Measurements from ENCODE around the gene PHF21A.

Gene PHF21A

DNA sequence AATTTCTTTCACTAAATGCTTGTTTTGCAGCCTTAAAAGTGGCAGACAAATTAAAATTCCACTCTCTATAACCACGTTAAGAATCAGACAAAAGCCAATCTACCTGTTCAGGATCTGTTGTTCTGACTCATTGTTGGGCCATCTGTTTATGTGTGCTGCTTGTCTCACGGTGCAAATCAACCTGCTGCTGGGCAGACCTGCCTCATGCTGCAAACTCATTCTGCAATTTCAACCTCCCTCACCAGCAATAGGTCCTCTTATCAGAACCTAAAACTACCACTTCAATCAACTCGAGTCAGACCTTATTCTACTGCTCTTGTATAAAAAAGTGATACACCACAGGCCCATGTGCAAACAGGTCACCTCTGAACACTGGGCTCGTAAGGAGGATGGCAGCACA, 123.7 kb downstream of the PHF21A start:
- no peak for ATAC-seq (ENCODE audit: insufficient read depth, low read depth)
- no peaks in the 10 kb centered on the region for H3K4me1 ChIP-seq (ENCODE audit: insufficient read depth, low read length)

DNA sequence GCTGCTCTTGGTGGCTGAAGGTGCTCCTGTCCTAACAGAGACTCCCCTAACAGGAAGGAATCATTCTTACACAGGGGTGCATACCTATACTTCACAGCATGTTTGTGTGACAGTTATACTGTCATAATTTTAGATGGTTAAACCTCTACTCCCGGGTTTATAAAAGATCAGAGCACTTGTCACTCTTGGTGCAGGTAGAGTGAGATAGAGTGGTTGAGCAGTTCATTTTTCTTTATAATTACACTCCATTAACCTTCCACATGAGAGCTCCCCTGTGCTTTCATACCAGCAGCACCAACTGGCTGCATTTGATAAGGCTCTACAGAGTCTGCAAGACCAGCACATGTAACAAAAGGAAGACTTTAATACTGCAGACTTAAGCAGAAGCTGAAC, 125.9 kb downstream of the PHF21A start:
- Histone ChIP-seq H3K27ac (ENCODE audit: low read length) (no peak overlapping the region), H3K36me3 (ENCODE audit: insufficient read depth, low read length) (no peaks in the 10 kb centered on the region), H3K9ac (ENCODE audit: low read depth, low read length) (no peak overlapping the region), H3K4me3 (ENCODE audit: low read depth in 1 of 2, low read length in 2 of 2) (no peak overlapping the region), H4K20me1 (ENCODE audit: insufficient read depth, low read length) (peaks cover 4% of the 10 kb centered on the region; the same call in 1 of the 2 replicates), H3K79me2 (ENCODE audit: insufficient read depth, low read length) (no peaks in the 10 kb centered on the region; the same call in 1 of the 2 replicates), H3K27me3 (ENCODE audit: insufficient read depth, low read length, poor library complexity) (no peaks in the 10 kb centered on the region), H3K4me2 (ENCODE audit: insufficient read depth, low read length) (no peak overlapping the region), H3K9me3 (ENCODE audit: insufficient read depth, low read length, severe bottlenecking) (no peaks in the 10 kb centered on the region), H3K4me1 (ENCODE audit: insufficient read depth, low read length) (no peaks in the 10 kb centered on the region), H2AFZ (ENCODE audit: low read depth, low read length) (no peak overlapping the region)
- ATAC-seq (ENCODE audit: insufficient read depth, low read depth) (no peak), DNase-seq (no peak)
- no peak for TF ChIP-seq EZH2 (IDR thresholded peaks at IDR 0.05; ENCODE audit: borderline replicate concordance, low read depth, low read length, severe bottlenecking)
- TF ChIP-seq, protein P1, sequence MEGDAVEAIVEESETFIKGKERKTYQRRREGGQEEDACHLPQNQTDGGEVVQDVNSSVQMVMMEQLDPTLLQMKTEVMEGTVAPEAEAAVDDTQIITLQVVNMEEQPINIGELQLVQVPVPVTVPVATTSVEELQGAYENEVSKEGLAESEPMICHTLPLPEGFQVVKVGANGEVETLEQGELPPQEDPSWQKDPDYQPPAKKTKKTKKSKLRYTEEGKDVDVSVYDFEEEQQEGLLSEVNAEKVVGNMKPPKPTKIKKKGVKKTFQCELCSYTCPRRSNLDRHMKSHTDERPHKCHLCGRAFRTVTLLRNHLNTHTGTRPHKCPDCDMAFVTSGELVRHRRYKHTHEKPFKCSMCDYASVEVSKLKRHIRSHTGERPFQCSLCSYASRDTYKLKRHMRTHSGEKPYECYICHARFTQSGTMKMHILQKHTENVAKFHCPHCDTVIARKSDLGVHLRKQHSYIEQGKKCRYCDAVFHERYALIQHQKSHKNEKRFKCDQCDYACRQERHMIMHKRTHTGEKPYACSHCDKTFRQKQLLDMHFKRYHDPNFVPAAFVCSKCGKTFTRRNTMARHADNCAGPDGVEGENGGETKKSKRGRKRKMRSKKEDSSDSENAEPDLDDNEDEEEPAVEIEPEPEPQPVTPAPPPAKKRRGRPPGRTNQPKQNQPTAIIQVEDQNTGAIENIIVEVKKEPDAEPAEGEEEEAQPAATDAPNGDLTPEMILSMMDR (IDR thresholded peaks at IDR 0.05; ENCODE audit: borderline replicate concordance, extremely low read depth, low read length, poor library complexity, severe bottlenecking): no peak

More for the DNA sequence above, 123.7 kb downstream of the PHF21A start:
- Histone ChIP-seq H4K20me1 (ENCODE audit: insufficient read depth, low read length) (peaks cover 8% of the 10 kb centered on the region; the same call in 1 of the 2 replicates), H3K4me3 (ENCODE audit: low read depth in 1 of 2, low read length in 2 of 2) (no peak overlapping the region), H3K36me3 (ENCODE audit: insufficient read depth, low read length) (no peaks in the 10 kb centered on the region), H3K27ac (ENCODE audit: low read length) (no peak overlapping the region), H2AFZ (ENCODE audit: low read depth, low read length) (no peak overlapping the region), H3K9me3 (ENCODE audit: insufficient read depth, low read length, severe bottlenecking) (no peaks in the 10 kb centered on the region), H3K9ac (ENCODE audit: low read depth, low read length) (no peak overlapping the region), H3K79me2 (ENCODE audit: insufficient read depth, low read length) (no peaks in the 10 kb centered on the region), H3K4me2 (ENCODE audit: insufficient read depth, low read length) (no peak overlapping the region), H3K27me3 (ENCODE audit: insufficient read depth, low read length, poor library complexity) (no peaks in the 10 kb centered on the region)
- TF ChIP-seq, protein P1 (IDR thresholded peaks at IDR 0.05; ENCODE audit: borderline replicate concordance, extremely low read depth, low read length, poor library complexity, severe bottlenecking): no peak
- no peak for TF ChIP-seq EZH2 (IDR thresholded peaks at IDR 0.05; ENCODE audit: borderline replicate concordance, low read depth, low read length, severe bottlenecking)
- DNase-seq: no peak

DNA sequence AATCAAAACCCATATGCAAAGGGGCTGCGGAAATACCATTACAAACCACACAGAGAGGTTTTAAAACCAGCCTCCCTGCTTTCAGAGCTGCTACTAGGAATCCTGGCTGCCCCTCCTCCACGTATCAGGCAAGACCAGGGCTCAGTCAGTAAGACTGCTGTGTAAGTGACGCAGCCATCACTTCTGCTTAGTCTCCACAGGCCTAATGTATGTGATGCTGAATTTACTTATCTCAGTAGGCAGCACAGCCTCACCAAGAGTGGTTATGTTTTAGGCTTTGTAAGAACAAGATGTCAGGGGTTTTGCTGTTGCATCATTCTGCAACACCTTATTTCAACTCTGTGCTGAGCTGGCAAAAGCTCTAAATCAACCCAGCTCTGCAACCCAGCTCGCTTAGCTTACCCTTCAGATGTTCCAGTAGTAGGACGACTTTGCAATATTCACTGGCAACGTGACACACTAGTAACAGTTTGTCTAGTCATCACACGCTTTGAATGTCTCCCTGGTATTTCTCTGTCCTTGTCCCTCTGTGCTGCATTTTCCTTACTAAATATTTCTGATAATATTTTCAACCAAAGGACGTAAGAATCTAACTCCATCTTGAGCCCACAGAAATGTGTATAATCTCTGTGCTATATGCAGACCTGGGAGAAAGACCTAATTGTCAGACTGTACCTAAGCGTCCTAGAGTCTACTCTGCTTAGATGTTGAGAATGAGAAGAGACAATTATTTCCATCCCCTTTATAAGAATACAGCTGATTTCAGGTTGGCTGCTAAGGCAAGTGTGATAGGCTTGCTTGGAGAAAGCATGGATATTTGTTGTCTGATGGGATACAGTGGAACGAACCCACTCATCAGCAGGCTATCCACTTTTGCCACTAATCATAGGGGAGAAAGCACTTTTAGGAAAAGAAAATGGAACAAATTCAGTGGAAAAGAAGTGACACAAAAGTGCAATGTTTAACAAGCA, 126.6 kb downstream of the PHF21A start:
- DNase-seq (no peak), ATAC-seq (ENCODE audit: insufficient read depth, low read depth) (0 out of 3 replicates have a peak, but pooled peaks have one; percentile 14)
- Histone ChIP-seq H3K27me3 (ENCODE audit: insufficient read depth, low read length, poor library complexity) (no peaks in the 10 kb centered on the region), H3K4me3 (ENCODE audit: low read depth in 1 of 2, low read length in 2 of 2) (no peak overlapping the region), H3K36me3 (ENCODE audit: insufficient read depth, low read length) (no peaks in the 10 kb centered on the region), H4K20me1 (ENCODE audit: insufficient read depth, low read length) (peaks cover 4% of the 10 kb centered on the region; the same call in 1 of the 2 replicates), H3K9ac (ENCODE audit: low read depth, low read length) (no peak overlapping the region), H3K9me3 (ENCODE audit: insufficient read depth, low read length, severe bottlenecking) (no peaks in the 10 kb centered on the region), H2AFZ (ENCODE audit: low read depth, low read length) (no peak overlapping the region), H3K79me2 (ENCODE audit: insufficient read depth, low read length) (no peaks in the 10 kb centered on the region; the same call in 1 of the 2 replicates), H3K4me2 (ENCODE audit: insufficient read depth, low read length) (no peak overlapping the region), H3K27ac (ENCODE audit: low read length) (no peak overlapping the region), H3K4me1 (ENCODE audit: insufficient read depth, low read length) (no peaks in the 10 kb centered on the region)
- TF ChIP-seq, protein P1 (IDR thresholded peaks at IDR 0.05; ENCODE audit: borderline replicate concordance, extremely low read depth, low read length, poor library complexity, severe bottlenecking): no peak
- TF ChIP-seq EZH2 (IDR thresholded peaks at IDR 0.05; ENCODE audit: borderline replicate concordance, low read depth, low read length, severe bottlenecking): no peak

All from DND-41 (cell line).